HG02759 (cell line): Measurements from ENCODE around the gene BEST4.
"Not testable (repeated sequence)": the region's sequence is repeated elsewhere in the genome, so short reads cannot be mapped to it uniquely, and the experiment has no call there.

Experiments used
- ATAC-seq: cut with Tn5 transposase; IDR thresholded peaks from one replicate; pipeline ENCODE4 v1.9.1; 2021; ENCODE audit warnings: mild to moderate bottlenecking, moderate library complexity; ENCODE audit not compliant: unreplicated experiment

BEST4 gene

DNA sequence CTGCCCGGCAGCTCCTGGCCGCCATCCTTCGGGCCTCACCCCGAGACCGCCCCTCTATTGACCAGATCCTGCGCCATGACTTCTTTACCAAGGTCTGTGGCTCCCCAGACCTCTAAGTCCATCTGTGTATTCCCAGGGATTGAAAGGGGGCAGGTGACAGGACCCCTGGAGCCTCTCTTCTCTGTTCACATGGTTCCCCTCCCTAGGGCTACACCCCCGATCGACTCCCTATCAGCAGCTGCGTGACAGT is 15.0 kb upstream of the BEST4 start:
- no peak for ATAC-seq

DNA sequence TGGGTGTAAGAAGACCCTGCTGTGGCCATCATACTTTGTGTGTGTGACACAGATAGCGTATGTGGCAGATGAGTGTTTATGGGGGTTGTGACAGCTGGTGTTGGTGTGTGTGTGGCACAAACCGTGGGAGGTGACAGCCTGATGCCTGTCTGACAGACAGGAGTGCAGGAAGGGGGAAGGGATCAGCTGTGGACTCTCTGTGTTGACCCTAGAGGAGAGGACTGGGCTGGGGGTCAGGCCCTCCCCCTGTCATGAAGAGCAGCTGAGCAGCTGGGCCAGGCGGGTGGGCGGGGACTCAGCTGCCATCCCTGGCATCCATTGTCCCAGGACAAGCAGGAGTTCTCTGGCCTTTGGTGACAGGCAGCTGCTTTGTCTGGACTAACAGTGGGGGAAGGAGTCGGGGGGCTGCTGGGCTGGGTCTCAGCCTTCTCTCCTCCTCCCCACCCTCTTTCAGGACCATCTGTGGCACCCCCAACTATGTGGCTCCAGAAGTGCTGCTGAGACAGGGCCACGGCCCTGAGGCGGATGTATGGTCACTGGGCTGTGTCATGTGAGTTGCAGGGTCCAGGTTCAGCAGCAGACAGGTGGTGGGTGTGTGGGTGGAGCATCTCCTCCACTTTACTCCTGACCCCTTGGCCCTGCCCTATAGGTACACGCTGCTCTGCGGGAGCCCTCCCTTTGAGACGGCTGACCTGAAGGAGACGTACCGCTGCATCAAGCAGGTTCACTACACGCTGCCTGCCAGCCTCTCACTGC is 14.5 kb upstream of the BEST4 start:
- ATAC-seq: no peak

DNA sequence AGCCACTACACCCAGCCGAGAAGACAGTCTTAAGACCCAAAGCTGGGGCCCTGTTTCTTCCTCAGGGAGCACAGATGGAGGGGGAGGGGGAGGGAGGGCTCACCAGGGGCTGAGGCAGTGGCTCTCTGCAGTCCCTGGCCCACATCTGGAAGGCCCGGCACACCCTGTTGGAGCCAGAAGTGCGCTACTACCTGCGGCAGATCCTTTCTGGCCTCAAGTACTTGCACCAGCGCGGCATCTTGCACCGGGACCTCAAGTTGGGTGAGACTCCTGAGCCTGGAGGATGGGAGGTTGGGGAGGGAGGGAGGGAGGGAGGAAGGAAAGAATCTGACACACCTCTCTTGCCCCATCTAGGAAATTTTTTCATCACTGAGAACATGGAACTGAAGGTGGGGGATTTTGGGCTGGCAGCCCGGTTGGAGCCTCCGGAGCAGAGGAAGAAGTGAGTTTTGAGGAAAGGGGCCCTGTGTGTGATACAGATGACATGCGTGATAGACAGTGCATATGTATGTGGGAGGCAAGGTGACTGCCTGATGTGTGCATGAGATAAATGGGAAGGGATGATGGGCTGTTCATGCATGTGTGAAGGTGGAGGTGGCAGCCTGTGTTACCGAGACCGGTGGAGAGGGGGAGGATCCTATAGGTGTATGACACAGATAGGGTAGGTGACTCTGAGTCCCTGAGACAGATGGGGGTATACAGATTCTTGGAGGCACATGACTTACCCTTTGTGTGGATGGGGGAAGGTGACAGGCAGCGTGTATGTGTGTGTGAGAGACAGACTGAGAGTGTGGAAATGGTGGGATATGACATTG is 13.7 kb upstream of the BEST4 start:
- ATAC-seq: no peak

DNA sequence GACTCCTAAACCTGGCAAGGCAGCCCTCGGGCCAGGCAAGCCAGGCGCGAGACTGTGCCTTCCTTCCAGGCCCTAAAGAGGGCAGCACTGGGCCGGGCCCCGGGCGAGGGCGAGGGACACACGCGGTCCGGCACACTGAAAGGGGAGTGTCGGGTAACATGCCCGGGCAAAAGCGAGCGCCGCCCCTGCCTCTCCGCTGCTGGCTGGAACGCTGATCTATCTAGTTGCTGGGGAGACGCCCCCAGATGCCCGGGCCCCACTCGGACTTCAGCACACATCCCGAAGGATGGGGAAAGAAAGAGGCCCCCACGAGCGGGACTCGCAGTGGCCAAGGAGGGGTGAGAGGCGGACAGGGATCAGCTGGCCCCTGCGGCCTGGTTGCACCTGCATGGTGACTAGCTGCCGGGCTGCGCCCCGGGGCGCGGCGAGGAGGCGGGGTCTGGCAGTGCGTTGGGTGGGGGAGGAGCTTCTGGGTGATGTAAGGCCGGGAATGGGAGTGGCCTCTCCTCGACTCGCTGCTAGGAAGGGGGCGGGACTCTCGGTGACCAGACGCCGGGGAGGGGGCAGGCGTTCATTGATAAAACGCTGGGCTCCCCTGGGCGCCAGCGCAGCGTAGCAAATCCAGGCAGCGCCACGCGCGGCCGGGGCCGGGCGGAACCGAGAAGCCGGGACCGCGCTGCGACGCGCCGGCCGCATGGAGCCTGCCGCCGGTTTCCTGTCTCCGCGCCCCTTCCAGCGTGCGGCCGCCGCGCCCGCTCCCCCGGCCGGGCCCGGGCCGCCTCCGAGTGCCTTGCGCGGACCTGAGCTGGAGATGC is 12.0 kb upstream of the BEST4 start, which contains the start of gene PLK3:
Gene PLK3 (plus strand): TSS at position 608 of the 815 bp plus-strand sequence. CDS start 87 bp downstream, at position 695.
- peak; percentile 90 for ATAC-seq

- no peak for ATAC-seq
These were observed 10.8 kb upstream of the BEST4 start for GRCh38 chr1:44798481-44799365.

DNA sequence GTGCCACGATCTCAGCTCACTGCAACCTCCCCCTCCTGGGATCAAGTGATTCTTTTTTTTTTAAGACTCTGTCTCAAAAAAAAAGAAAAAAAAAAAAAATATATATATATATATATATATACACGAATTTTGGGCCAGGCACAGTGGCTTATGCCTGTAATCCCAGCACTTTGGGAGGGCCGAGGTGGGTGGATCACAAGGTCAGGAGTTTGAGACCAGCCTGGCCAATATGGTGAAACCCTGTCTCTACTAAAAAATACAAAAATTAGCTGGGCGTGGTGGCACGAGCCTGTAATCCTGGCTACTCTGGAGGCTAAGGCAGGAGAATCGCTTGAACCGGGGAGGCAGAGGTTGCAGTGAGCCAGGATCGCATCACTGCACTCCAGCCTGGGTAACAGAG is 9.9 kb upstream of the BEST4 start:
- not testable (repeated sequence) for ATAC-seq

DNA sequence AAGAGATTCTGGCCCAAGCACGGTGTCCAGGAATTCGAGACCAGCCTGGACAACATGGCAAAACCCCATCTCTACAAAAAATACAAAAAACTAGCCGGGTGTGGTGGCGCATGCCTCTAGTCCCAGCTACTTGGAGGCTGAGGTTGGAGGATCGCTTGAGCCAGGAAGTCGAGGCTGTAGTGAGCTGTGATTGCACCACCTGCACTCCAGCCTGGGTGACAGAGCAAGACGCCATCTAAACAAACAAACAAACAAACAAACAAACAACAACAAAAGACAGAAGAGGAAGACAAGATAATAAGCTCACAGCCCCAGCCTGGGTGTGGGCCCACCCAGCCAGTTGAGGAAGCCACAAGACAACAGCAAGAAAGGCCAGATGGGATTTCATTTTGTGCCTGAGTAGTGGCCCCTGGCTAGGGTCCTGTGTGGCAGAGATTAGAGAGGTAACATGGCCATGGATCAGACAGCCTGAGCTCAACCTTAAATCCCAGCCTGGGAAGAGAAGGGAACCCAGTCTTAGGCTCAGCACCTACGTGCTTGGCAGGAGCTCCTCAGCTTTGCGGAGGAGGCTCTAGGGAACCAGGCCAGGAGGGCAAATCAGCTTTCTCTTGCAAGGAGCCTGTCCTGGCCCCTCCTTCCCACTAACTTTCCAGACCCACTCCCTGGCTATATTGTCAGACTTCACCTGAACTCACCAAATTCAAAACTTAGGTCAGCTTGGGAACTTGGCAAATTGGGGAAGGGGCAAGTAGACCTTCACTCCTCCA is 4.9 kb upstream of the BEST4 start:
- ATAC-seq: no peak

DNA sequence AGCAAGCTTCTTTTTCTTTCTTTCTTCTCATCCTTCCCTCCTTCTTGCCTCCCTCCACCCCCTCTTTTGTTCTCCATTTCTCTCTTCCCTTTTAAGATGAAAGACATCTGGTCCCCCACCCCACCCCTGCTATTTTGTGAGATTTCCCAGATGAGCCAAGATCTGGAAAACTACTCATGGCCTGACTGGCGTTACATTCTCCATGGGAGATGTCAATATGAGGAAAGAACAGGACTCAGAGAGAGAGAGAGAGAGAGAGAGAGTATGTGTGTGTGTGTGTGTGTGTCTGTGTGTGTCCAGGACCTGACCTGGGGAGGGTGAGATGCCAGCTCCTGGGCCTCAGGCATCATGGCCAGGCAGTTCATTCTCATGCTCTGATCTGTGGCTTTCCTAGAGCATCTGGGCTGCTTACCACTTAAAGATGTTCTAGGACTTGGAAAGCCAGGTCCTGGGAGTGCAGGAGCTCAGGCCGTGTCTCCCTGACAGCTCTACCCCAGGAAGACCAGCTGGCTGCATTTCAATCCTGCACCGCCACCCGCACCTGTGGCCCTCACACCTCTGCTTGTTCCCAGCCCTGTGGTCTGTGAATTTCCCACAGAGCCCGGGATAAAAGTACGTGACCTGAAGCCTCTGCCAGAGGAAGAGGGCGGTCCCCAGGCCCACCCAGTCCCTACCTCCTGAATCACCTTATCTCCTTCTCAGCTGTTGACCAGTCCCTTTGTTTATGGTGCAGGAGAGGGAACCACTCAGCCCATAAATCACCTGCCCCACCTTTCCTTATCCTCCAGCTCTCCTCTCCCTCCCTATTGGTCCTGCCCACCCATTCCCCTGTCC is 3.2 kb upstream of the BEST4 start:
- no peak for ATAC-seq

DNA sequence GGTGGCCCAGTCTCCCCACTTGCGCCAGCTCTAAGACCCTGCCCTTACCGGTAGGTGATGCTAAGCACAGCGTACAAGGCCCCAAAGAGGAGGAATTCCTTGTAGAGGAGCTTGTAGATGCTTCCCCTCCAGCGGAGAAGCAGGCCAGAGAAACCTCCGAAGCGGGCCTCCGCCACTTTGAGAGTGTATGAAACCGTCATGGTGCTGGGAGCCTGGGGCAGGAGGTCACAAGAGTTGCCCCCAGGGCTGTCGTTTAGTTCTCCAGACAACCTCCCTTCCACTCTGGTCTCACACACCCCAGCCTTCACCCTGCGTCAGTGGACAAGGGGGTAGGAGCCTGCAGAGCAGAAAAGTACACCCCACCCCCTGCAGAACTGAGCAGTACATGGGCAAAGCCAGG is 464 bp downstream of the BEST4 start:
- ATAC-seq: no peak

GRCh38 chr1:44786841-44787426 is 1.0 kb downstream of the BEST4 start:
- no peak for ATAC-seq

GRCh38 chr1:44786138-44786840 is 1.7 kb downstream of the BEST4 start:
- peak; percentile 52 for ATAC-seq

DNA sequence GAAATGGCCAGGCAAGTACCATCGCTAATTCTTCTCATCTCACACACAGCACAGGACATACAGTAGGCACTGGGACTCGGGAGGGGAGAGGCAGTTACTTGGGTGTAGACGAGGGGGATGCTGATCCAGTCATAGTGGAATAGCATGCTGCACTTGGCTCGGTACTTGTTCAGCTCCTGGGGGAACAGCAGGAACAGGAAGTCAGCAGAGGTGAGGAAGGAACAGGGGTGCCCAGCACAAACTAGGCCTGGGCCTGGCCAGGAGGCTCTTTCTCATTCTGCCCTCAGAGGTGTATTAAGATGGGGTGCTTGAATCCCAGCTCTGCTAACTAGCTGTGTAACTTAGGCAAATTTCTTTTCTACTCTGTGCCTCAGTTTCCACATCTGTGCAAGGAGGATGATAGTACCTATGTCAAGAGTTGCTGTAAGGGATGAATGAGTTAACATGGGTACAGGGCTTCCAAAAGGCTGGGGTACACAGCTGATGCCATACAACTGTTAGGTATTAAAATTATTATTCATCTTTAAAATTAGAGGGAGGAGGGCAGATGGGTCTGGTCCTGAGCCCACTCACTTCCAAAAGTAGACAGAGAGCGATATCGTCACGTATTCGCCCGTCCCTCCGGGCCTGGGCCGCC is 2.4 kb downstream of the BEST4 start:
- peak; percentile 7 for ATAC-seq

GRCh38 chr1:44785029-44785380 is 3.0 kb downstream of the BEST4 start:
- ATAC-seq: no peak

- ATAC-seq: no peak
These were observed 3.6 kb downstream of the BEST4 start for GRCh38 chr1:44784094-44785028.

- no peak for ATAC-seq
These were observed 4.3 kb downstream of the BEST4 start for GRCh38 chr1:44783697-44784093.

DNA sequence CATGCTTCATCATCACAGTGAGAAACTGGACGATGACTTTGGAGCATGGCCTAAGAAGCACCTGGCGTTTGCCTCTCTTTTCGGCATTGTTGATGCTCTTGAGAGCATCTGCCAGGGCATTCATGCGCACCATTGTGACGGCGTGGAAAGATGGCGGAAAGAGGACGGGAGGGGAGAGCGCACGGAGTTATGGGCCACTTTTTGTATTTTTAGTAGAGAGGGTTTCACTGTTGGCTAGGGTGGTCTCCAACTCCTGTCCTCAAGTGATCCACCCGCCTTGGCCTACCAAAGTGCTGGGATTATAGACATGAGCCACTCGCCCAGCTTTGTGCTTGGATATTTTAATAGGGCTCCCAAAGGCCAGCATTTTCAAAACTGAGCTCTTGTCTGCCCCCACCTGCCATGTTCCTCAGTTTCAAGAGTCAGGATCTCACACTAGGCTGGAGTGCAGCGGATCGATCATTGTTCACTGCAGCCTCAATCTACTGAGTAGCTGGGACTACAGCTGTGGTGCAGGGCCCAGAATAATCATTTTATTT is 7.3 kb downstream of the BEST4 start:
- ATAC-seq: no peak
